GM18909 (cell line): ENCODE results near the gene SERTAD4.
"Not testable (repeated sequence)": the region's sequence is repeated elsewhere in the genome, so short reads cannot be mapped to it uniquely, and the experiment has no call there.

ENCODE experiments used
- ATAC-seq: cut with Tn5 transposase; IDR thresholded peaks from one replicate; pipeline ENCODE4 v1.9.1; 2021; ENCODE audit warnings: mild to moderate bottlenecking; ENCODE audit not compliant: unreplicated experiment, poor library complexity

The SERTAD4 gene

GRCh38 chr1:210232511-210233215 lies at the start of gene SERTAD4:
Gene SERTAD4 (plus strand): TSS chr1:210232796. CDS start chr1:210237961, 5,165 bp downstream.
- no peak for ATAC-seq

GRCh38 chr1:210185063-210185462 lies 47.5 kb upstream of the SERTAD4 start:
- no peak for ATAC-seq

GRCh38 chr1:210187849-210188606 lies 44.6 kb upstream of the SERTAD4 start:
- ATAC-seq: not testable (repeated sequence)

GRCh38 chr1:210189426-210189825 lies 43.2 kb upstream of the SERTAD4 start:
- no peak for ATAC-seq

- ATAC-seq: no peak
These were observed 36.9 kb upstream of the SERTAD4 start for GRCh38 chr1:210195635-210196160.

GRCh38 chr1:210196266-210196665 lies 36.3 kb upstream of the SERTAD4 start:
- ATAC-seq: not testable (repeated sequence)

GRCh38 chr1:210198840-210199239 lies 33.8 kb upstream of the SERTAD4 start:
- no peak for ATAC-seq

- no peak for ATAC-seq
These were observed 32.4 kb upstream of the SERTAD4 start for GRCh38 chr1:210200124-210200736.

GRCh38 chr1:210201681-210202080 lies 30.9 kb upstream of the SERTAD4 start:
- ATAC-seq: no peak

GRCh38 chr1:210207597-210208450 lies 24.8 kb upstream of the SERTAD4 start:
- ATAC-seq: no peak

- no peak for ATAC-seq
These were observed 19.3 kb upstream of the SERTAD4 start for GRCh38 chr1:210213335-210213734.

- no peak for ATAC-seq
These were observed 17.8 kb upstream of the SERTAD4 start for GRCh38 chr1:210214573-210215409.

- no peak for ATAC-seq
These were observed 15.1 kb upstream of the SERTAD4 start for GRCh38 chr1:210217482-210217881.

- no peak for ATAC-seq
These were observed 14.5 kb upstream of the SERTAD4 start for GRCh38 chr1:210218047-210218446.

- no peak for ATAC-seq
These were observed 10.1 kb upstream of the SERTAD4 start for GRCh38 chr1:210222340-210223006.

- ATAC-seq: no peak
These were observed 9.2 kb upstream of the SERTAD4 start for GRCh38 chr1:210223226-210223904.

GRCh38 chr1:210228158-210228557 lies 4.4 kb upstream of the SERTAD4 start:
- ATAC-seq: no peak

GRCh38 chr1:210230149-210230695 lies 2.4 kb upstream of the SERTAD4 start:
- ATAC-seq: no peak
